GM19023 (cell line): Measurements from ENCODE around the gene LDHAL6B.
"Not testable (repeated sequence)": the region's sequence is repeated elsewhere in the genome, so short reads cannot be mapped to it uniquely, and the experiment has no call there.

Experiments
- ATAC-seq: cut with Tn5 transposase; IDR thresholded peaks from one replicate; pipeline ENCODE4 v1.9.1; 2021; ENCODE audit warnings: mild to moderate bottlenecking, moderate library complexity; ENCODE audit not compliant: unreplicated experiment

LDHAL6B gene

GRCh38 chr15:59206623-59207183 is at the start of gene LDHAL6B:
Gene LDHAL6B (plus strand): TSS chr15:59206843. CDS start chr15:59206941, 98 bp downstream.
- no peak for ATAC-seq

GRCh38 chr15:59157396-59157795 is 49.2 kb upstream of the LDHAL6B start:
- no peak for ATAC-seq

GRCh38 chr15:59157840-59158700 is 48.6 kb upstream of the LDHAL6B start:
- no peak for ATAC-seq

- no peak for ATAC-seq
Observed at GRCh38 chr15:59158701-59159034, 48.0 kb upstream of the LDHAL6B start.

GRCh38 chr15:59159210-59159609 is 47.4 kb upstream of the LDHAL6B start:
- ATAC-seq: no peak

- no peak for ATAC-seq
Observed at GRCh38 chr15:59160880-59161593, 45.6 kb upstream of the LDHAL6B start.

GRCh38 chr15:59162080-59162479 is 44.6 kb upstream of the LDHAL6B start:
- not testable (repeated sequence) for ATAC-seq

- ATAC-seq: no peak
Observed at GRCh38 chr15:59165726-59166125, 40.9 kb upstream of the LDHAL6B start.

- no peak for ATAC-seq
Observed at GRCh38 chr15:59166166-59166565, 40.5 kb upstream of the LDHAL6B start.

GRCh38 chr15:59166601-59167265 is 39.9 kb upstream of the LDHAL6B start:
- ATAC-seq: no peak

- no peak for ATAC-seq
Observed at GRCh38 chr15:59168536-59168935, 38.1 kb upstream of the LDHAL6B start.

- no peak for ATAC-seq
Observed at GRCh38 chr15:59169251-59169708, 37.4 kb upstream of the LDHAL6B start.

GRCh38 chr15:59170295-59171066 is 36.2 kb upstream of the LDHAL6B start:
- no peak for ATAC-seq

GRCh38 chr15:59171067-59171397 is 35.6 kb upstream of the LDHAL6B start:
- no peak for ATAC-seq

- ATAC-seq: no peak
Observed at GRCh38 chr15:59172289-59172901, 34.2 kb upstream of the LDHAL6B start.

GRCh38 chr15:59173194-59173593 is 33.4 kb upstream of the LDHAL6B start:
- no peak for ATAC-seq

- ATAC-seq: no peak
Observed at GRCh38 chr15:59174151-59174834, 32.4 kb upstream of the LDHAL6B start.

GRCh38 chr15:59174835-59175831 is 31.5 kb upstream of the LDHAL6B start:
- ATAC-seq: no peak
